HEK293T (cell line): Measurements from ENCODE around the gene GIN1.
"Not testable (repeated sequence)": the region's sequence is repeated elsewhere in the genome, so short reads cannot be mapped to it uniquely, and the experiment has no call there.

Source experiments
- CTCF ChIA-PET: fragments of 350-600 bp; formaldehyde crosslinking; extraction: SDS; loops from one replicate; lab custom pipeline; 2021; ENCODE audit warnings: antibody characterized with exemption, inconsistent platforms; lab: Yijun Ruan, JAX
- POLR2A ChIA-PET: fragments of 350-600 bp; formaldehyde crosslinking; extraction: SDS; loops from one replicate; lab custom pipeline; 2020; ENCODE audit warnings: antibody characterized with exemption, inconsistent platforms; lab: Yijun Ruan, JAX
- DNase-seq: peaks from one replicate; pipeline ENCODE4 v3.0.0; 2012; ENCODE audit warnings: mixed read lengths; ENCODE audit errors: extremely low spot score
- ARNT ChIP-seq: fragments of 450-650 bp; IDR thresholded peaks from 2 replicates; pipeline ENCODE4 v1.6.1; 2017; ENCODE audit warnings: mild to moderate bottlenecking
- BHLHE40 ChIP-seq: fragments of 450-650 bp; IDR thresholded peaks from 2 replicates; pipeline ENCODE4 v1.6.1; 2016; ENCODE audit warnings: mild to moderate bottlenecking, moderate library complexity, borderline replicate concordance
- CTBP1 ChIP-seq: fragments of 450-650 bp; IDR thresholded peaks from 2 replicates; pipeline ENCODE4 v1.6.1; 2016; ENCODE audit warnings: borderline replicate concordance
- ELF4 ChIP-seq: fragments of 450-650 bp; IDR thresholded peaks from 2 replicates; pipeline ENCODE4 v1.6.1; 2017; ENCODE audit warnings: antibody characterized with exemption
- FOXA1 ChIP-seq: fragments of 450-650 bp; IDR thresholded peaks from 2 replicates; pipeline ENCODE4 v1.6.1; 2016; ENCODE audit warnings: mild to moderate bottlenecking
- FOXK2 ChIP-seq: fragments of 450-650 bp; IDR thresholded peaks from 2 replicates; pipeline ENCODE4 v1.6.1; 2016; ENCODE audit warnings: mild to moderate bottlenecking
- FOXM1 ChIP-seq: fragments of 450-650 bp; IDR thresholded peaks from 2 replicates; pipeline ENCODE4 v1.6.1; 2017; ENCODE audit warnings: mild to moderate bottlenecking, borderline replicate concordance
- HDGF ChIP-seq: fragments of 450-650 bp; IDR thresholded peaks from 2 replicates; pipeline ENCODE4 v1.6.1; 2017; ENCODE audit warnings: antibody characterized with exemption, borderline replicate concordance
- L3MBTL2 ChIP-seq: fragments of 450-650 bp; conservative IDR thresholded peaks from 2 replicates; pipeline ENCODE4 v1.6.1; 2016; ENCODE audit warnings: mild to moderate bottlenecking
- LEF1 ChIP-seq: fragments of 450-650 bp; IDR thresholded peaks from 2 replicates; pipeline ENCODE4 v1.6.1; 2017; ENCODE audit warnings: mild to moderate bottlenecking, borderline replicate concordance
- NFRKB ChIP-seq: fragments of 450-650 bp; IDR thresholded peaks from 2 replicates; pipeline ENCODE4 v1.6.1; 2016; ENCODE audit warnings: mild to moderate bottlenecking, moderate library complexity
- PKNOX1 ChIP-seq: fragments of 450-650 bp; IDR thresholded peaks from 2 replicates; pipeline ENCODE4 v1.6.1; 2016
- SP1 ChIP-seq: fragments of 450-650 bp; IDR thresholded peaks from 2 replicates; pipeline ENCODE4 v1.6.1; 2017
- SUZ12 ChIP-seq: fragments of 450-650 bp; IDR thresholded peaks from 2 replicates; pipeline ENCODE4 v1.6.1; 2016; ENCODE audit warnings: mild to moderate bottlenecking
- TARDBP ChIP-seq: fragments of 450-650 bp; IDR thresholded peaks from 2 replicates; pipeline ENCODE4 v1.6.1; 2016
- ZNF384 ChIP-seq: fragments of 450-650 bp; IDR thresholded peaks from 2 replicates; pipeline ENCODE4 v1.6.1; 2016

The GIN1 gene

DNA sequence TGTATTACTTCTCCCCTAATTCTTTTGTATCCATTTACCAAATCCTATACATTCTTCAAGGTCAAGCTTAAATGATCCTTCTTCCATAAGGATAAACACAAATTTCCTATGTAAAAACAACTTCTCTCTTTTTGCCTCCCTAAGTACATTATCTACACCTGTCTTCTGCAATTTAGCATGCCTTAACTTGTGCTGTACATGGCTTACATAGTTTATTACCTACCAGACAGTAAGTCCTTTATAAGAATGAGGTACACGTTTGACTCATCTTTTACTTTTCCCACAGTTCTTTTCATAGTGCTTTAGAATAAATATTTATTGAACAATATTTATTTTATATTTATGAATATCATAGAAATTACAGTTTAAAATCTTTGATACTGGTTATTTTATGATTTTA lies 33.4 kb downstream of the GIN1 start:
- CTCF ChIA-PET: no interaction called here
- TF ChIP-seq SP1 (no peak), CTBP1 (no peak), BHLHE40 (no peak), PKNOX1 (no peak), NFRKB (no peak), TARDBP (no peak), FOXA1 (no peak), LEF1 (no peak), ZNF384 (no peak), ELF4 (no peak)
- no peak for DNase-seq
- POLR2A ChIA-PET: no interaction called here

DNA sequence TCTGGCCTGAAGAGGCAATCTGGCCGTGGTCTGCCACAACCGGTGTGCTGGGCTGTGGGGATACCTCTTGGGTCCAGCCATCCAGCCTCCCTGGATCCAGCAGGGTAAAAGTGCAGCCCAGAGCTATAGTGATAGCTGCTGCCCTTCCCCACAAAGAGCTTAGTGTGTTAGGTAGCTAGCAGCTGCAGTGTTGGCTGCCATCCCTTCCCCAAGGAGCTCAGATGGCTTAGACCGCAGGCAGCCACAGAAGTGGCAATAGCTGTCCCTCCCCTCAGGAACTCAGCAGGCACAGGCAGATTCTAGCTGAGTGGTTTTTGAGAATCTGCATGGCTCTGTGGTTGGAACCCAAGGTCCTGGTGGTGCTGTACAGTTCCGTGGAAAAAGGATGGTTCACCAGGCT lies 40.1 kb downstream of the GIN1 start:
- DNase-seq: no peak
- CTCF ChIA-PET: no interaction called here
- TF ChIP-seq ARNT: no peak
- TF ChIP-seq FOXA1: no peak
- no peak for TF ChIP-seq CTBP1
- TF ChIP-seq SUZ12: no peak
- no peak for TF ChIP-seq TARDBP
- no peak for TF ChIP-seq ZNF384
- TF ChIP-seq FOXK2: no peak
- no peak for TF ChIP-seq FOXM1
- TF ChIP-seq SP1: no peak
- TF ChIP-seq HDGF: no peak
- no peak for TF ChIP-seq L3MBTL2
- no peak for TF ChIP-seq LEF1
- POLR2A ChIA-PET: no interaction called here

DNA sequence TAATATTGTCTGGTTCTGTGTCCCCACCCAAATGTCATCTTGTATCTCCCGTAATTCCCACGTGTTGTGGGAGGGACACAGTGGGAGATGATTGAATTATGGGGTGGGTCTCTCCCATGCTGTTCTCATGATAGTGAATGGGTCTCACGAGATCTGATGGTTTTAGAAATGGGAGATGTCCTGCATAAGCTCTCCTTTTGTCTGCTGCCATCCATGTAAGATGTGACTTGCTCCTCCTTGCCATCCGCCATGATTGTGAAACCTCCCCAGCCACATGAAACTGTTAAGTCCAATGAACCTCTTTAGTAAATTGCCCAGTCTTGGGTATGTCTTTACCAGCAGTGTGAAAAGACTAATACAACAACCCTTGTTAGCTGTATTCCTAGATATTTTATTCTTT lies 44.5 kb downstream of the GIN1 start:
- ChIA-PET POLR2A (no interaction called here), CTCF (no interaction called here)
- DNase-seq: no peak
- TF ChIP-seq BHLHE40 (no peak), ZNF384 (no peak), CTBP1 (no peak), NFRKB (no peak), FOXM1 (no peak), LEF1 (no peak), HDGF (no peak), FOXK2 (no peak)

GRCh38 chr5:103073500-103073899 lies 46.4 kb downstream of the GIN1 start:
- POLR2A ChIA-PET, CTCF ChIA-PET, DNase-seq: not testable (repeated sequence)

GRCh38 chr5:103066326-103066725 lies 53.6 kb downstream of the GIN1 start:
- CTCF ChIA-PET: no interaction called here
- POLR2A ChIA-PET: no interaction called here
- DNase-seq: no peak

GRCh38 chr5:103060424-103060954 lies 59.4 kb downstream of the GIN1 start:
- ChIA-PET POLR2A (no interaction called here), CTCF (no interaction called here)
- TF ChIP-seq FOXK2 (no peak), PKNOX1 (no peak), ELF4 (no peak), LEF1 (no peak), SUZ12 (no peak), ARNT (no peak), TARDBP (no peak), HDGF (no peak), SP1 (no peak), L3MBTL2 (no peak), ZNF384 (no peak), FOXA1 (no peak)
- DNase-seq: no peak

More at GRCh38 chr5:103066326-103066725, 53.6 kb downstream of the GIN1 start:
- TF ChIP-seq LEF1 (no peak), FOXM1 (no peak), ARNT (no peak), SUZ12 (no peak), L3MBTL2 (no peak), NFRKB (no peak)

GRCh38 chr5:103059525-103059924 lies 60.4 kb downstream of the GIN1 start:
- DNase-seq: no peak
- CTCF ChIA-PET: no interaction called here
- TF ChIP-seq ZNF384: no peak
- no peak for TF ChIP-seq BHLHE40
- TF ChIP-seq PKNOX1: no peak
- TF ChIP-seq NFRKB: no peak
- no peak for TF ChIP-seq LEF1
- TF ChIP-seq FOXM1: no peak
- no peak for TF ChIP-seq FOXK2
- TF ChIP-seq SP1: no peak
- TF ChIP-seq TARDBP: no peak
- TF ChIP-seq ARNT: no peak
- no peak for TF ChIP-seq ELF4
- POLR2A ChIA-PET: no interaction called here
